GM21619 (cell line): Measurements from ENCODE around the gene RAD51B.

Source experiments
- ATAC-seq: cut with Tn5 transposase; IDR thresholded peaks from one replicate; pipeline ENCODE4 v1.9.1; 2021; ENCODE audit not compliant: unreplicated experiment

The RAD51B gene

DNA sequence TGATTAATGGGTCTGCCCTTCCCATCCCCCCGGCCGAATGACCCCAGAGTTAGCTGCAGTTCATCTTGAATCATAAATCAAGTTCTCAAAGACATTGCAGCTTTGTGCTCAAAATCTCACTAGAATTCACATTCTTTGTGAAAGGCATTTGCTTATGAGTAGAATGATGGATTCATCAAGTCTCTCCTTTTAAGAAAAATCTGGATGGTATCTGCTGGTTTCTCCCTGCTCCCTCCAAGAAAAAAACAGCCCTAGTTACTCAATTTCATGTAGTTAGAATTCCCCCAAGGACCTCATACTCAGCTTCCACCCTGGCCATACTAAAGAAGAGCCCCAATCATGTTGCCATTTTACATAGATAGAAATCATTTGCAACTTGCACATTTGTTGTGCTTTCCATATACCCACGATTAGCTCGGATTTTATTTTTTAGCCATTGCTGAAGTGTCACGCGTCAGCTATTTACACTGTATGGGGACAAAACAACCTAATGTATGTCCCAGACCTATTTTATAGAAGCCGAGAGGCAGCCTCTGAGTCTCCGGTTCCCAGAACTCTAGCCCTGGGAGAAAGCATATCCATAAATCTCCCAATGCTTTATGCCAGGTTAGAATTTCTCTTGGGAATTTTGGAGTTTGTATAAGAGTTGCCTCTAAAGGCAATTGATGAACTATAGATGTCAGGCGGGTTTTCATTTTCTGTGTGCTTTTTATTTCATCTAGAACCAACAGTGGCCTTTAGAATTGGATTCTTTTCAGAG, 673.8 kb downstream of the RAD51B start:
- ATAC-seq = no peak

DNA sequence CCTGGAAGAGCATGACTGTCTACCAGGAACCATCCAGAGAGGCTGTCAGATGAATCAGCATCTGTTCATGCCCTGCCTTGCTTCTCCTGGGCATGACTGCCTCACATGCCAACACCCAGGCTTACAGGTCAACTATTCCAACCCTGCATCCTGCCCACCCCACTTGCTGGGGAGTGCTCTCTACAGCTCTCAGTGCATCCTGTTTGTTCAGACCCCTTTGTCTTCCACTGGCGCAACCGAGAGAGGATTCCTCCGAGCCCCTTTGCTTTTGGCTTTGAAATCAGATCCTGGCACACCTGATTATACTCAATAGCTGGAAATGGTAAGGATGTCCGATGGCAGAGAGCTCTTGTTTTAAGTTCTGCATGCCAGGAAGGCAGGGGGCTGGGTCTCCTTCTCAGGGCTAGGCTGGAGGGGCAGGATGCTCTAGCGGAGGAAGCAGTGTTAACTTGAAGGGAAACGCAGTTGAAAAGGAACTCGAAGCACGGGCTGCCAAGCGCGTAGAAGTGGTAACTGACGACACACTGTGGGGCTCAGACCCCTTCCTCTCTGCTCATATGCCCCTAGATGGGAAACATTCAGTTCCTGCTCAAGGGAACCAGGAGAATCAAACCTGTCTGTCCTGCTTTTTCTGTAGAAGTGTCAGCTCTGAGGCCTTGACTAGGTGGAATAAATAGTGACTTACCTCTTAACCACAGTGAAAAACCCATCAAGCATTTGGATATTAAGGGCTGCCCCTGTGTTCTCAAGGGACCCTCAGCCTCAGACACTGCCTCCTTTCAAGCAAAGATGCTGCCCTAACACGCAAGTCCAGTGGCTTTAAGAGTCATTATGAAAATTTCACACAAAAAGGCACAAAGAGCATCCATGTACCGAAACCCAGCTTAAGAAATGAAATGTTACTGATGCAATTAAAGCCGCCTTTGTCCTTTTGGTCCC, 675.8 kb downstream of the RAD51B start:
- ATAC-seq = peak; percentile 67

- no peak for ATAC-seq
These were observed 677.4 kb downstream of the RAD51B start for GRCh38 chr14:68497011-68497410.

- ATAC-seq = no peak
These were observed 679.9 kb downstream of the RAD51B start for GRCh38 chr14:68499451-68499850.

DNA sequence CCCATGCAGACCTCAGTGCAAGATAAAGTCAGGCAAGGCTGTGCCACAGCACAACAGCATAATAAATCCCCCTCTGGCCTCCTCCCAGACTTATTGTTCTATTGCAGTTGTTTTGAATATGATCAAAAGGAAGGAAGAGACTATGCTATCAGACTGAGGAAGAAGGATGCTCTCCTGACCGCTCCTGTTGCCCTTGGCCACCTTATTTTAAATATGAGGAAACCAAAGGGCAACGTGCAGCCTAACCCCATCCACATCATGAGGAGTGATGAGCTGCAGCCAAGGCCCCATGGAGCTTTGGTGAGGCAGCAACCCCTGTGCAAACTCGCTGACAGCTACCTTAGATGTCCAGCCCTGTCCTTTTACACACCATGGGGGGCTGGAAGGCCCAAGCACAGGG, 681.6 kb downstream of the RAD51B start:
- ATAC-seq = no peak

GRCh38 chr14:68501614-68502052, 682.1 kb downstream of the RAD51B start:
- ATAC-seq = no peak

GRCh38 chr14:68502230-68502629, 682.7 kb downstream of the RAD51B start:
- no peak for ATAC-seq

- ATAC-seq = no peak
These were observed 683.7 kb downstream of the RAD51B start for GRCh38 chr14:68503186-68503825.

GRCh38 chr14:68504861-68505260, 685.3 kb downstream of the RAD51B start:
- ATAC-seq = no peak

DNA sequence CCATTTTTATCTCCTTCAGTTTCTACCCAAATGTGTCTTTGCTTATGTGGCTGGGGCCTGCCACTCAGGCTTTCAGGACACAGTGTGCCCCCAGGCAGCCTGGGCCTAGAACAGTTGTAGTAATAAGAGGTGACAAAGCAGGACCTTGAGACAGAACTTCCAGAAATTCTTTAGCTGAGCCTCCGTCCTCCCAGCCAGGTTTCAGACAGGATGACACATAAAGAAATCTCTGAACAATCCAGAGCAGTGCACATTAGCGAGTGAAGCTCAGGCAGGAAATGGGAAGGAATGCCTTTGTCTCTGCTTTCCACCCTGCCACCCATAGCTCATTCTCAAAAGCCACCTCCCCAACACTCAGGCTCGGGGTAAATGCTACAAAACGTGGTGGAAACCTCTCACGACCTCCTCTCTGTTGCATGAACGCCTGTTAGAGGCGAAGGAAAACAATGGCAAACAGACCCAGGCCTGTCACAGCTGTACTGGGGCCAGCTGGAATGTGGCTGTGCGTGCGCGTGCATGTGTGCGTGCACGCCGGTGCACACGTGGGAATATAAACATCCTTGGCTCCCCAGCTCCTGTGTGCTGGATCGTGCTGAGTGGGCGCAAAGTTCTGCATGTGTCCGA, 686.6 kb downstream of the RAD51B start:
- no peak for ATAC-seq

DNA sequence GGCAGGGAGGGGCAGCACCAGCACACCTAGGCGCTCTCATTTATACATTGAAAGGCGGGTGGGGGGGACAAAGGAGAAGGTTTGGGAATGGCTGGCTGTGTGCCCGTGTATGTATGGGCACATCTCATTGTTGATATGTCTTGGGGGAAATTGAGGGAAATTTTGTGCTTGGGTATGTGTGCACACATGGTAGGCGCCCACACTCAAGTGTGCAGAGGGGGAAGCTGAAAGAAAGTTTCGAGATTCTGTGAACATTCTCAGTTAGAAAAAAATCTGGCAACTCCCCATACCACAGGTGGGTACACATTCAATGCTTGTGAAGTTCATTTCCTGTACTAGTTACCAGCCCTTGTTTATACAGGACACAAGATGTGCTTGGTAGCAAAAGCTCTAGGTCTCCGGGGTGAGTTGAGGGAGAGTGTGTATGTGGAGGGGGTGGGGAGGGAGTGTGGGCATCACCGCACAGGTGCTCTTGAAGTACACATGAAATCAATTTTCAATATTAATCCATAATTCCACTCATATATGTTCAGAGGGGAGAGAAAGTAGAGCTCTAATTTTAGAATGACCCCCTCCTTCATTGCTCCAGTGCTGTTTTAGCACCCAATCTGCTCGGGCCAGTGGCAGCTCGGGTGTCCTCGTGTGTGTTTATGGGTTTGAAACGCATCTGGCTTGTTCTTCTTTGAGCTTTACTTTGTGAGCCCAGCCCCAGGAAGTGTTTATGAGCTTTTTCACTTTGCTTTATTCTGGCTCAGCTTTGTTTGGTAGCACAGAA, 687.3 kb downstream of the RAD51B start:
- ATAC-seq = peak; percentile 62

DNA sequence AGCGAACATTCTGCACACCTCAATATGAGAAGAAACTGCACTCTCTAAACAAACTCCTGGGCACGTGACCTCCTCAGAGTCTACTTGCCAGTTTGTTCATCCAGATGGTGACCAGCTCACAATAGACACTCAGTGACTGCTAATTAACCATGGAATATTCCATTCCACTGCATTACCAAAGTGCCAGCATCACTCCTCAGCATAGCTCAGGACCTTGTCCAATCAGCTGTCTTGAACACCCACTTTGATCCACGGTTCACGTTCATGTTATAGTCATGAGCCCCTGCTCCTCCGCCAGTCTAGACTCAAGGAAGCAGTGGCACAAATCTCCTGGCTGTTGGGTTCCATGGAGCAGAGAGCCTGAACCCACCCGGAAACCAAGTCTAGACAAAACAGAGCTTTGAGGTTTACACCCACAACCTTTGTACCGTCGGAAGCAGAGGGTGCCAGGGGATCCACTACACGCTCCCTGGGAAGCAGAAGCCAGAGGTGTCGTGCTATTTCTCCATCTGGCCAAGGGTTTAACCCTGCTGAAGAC, 688.0 kb downstream of the RAD51B start:
- ATAC-seq = no peak

DNA sequence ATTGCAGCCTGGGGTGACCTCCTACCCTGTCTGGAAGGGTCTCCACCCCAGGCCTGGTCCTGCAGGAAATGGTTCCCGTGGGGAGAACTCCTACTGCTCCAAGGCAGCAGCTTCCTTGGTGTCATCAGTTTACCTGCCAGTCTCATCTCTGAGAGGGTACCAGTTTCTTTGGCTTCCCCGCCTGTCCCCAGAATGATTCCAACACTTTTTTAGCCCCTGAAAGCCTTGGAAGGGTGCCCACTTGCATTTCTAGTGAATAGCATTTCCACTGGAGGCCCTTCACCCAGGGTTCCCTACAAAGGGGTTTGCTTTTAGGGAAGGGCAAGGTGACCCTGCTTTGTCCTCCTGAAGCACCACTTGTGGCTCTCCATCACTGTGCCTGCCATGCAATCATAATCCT, 689.0 kb downstream of the RAD51B start:
- ATAC-seq = no peak

DNA sequence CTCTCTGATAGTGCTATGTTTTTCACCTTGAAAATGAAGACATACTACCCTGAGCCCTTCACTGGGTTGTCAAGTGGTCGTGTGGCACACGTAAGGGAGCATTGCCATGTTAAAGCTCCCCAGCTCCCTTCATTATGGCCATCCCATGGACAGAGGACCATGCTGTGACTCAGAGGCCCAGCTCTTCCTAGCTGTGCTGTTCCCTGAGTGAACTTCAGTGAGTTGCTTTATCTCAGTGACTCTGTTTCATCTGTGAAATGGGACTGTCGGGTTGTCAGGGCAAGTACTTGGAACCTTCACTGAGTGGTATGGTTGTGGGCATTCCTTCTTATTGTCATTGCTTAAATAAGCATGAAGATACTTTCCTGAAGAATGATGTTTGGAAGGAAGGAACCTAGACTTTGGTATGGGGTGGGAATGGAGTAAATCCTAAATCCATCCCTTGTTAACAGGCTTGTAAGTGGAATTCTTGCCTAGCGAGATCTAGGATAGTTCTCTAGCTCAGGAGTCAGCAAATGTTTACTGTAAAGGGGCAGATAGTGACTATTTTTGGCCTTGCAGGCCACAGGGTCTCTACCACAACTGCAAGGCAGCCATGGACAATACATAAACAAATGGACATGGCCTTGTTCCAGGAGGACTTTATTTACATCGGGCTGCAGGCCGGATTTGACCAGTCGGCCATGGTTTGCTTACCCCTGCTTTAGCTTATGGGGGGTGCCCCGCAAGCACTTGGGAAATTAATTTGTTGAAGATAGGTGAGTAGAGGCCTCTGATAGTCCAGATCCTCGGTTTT, 689.8 kb downstream of the RAD51B start:
- no peak for ATAC-seq

- ATAC-seq = no peak
These were observed 690.9 kb downstream of the RAD51B start for GRCh38 chr14:68510201-68511128.

GRCh38 chr14:68511129-68512047, 691.8 kb downstream of the RAD51B start:
- no peak for ATAC-seq

DNA sequence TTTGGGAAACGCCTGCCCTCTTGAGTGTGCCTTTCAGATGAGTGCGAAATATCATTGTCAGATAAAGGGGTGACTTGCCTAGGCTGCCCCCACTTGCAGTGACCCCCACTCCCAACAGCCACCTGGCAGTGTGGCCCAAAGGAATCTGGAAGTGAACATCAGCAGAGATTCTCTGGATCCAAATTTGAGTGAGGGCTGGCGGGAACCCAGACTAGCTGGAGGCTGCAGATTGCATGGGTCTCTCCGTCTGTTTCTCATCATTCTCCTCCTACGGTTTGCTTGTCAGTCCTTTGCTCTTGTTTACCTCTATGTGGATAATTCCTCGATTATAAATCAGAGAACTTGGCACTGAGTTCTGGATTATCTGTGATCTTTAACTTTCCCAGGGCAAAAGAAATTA, 692.5 kb downstream of the RAD51B start:
- ATAC-seq = no peak
